ENCODE results near the gene CSRNP2.
"Not testable (repeated sequence)": the region's sequence is repeated elsewhere in the genome, so short reads cannot be mapped to it uniquely, and the experiment has no call there.

GRCh38 chr12:51078346-51078745, 5.0 kb downstream of the CSRNP2 start:
- not testable (repeated sequence) for TF ChIP-seq USF2 (CRISPR knock-in tag; IDR thresholded peaks at IDR 0.05); ESRRA (CRISPR knock-in tag; IDR thresholded peaks at IDR 0.05; ENCODE audit: borderline replicate concordance); CTCF (IDR thresholded peaks at IDR 0.05); ATF2 (CRISPR knock-in tag; IDR thresholded peaks at IDR 0.05; ENCODE audit: borderline replicate concordance, low read depth); TP53 (CRISPR knock-in tag; IDR thresholded peaks at IDR 0.05)
